Stimulated activated effector memory CD8-positive, alpha-beta T cell treated with anti-CD3 and anti-CD28 coated beads, Interleukin-12 subunit alpha, Interleukin-12 subunit beta, amount 100 ng/mL, for 72 hours (primary cell): ENCODE measurements around the gene MAGI2.

Experiments
- ATAC-seq: fragments of 150-1000 bp; cut with Tn5 transposase; 2 replicates; pipeline ENCODE4 v1.10.0; 2021
- DNase-seq, 2 donors: peaks; one replicate each; pipeline ENCODE4 v3.0.0; 2021 to 2022; ENCODE audit warnings: low spot score in 2 of 2
- H3K27ac Mint-ChIP-seq: one replicate; pipeline ENCODE4 v1.8.0; 2022; ENCODE audit warnings: mild to moderate bottlenecking, mixed read lengths
- H3K36me3 Mint-ChIP-seq: one replicate; pipeline ENCODE4 v1.8.0; 2022; ENCODE audit warnings: mild to moderate bottlenecking, mixed read lengths
- H3K4me1 Mint-ChIP-seq: one replicate; pipeline ENCODE4 v1.8.0; 2022; ENCODE audit warnings: mixed read lengths
- H3K4me3 Mint-ChIP-seq: one replicate; pipeline ENCODE4 v1.8.0; 2022; ENCODE audit warnings: mild to moderate bottlenecking, mixed read lengths
- H3K9me3 Mint-ChIP-seq: one replicate; pipeline ENCODE4 v1.8.0; 2022; ENCODE audit warnings: mixed read lengths

The MAGI2 gene

DNA sequence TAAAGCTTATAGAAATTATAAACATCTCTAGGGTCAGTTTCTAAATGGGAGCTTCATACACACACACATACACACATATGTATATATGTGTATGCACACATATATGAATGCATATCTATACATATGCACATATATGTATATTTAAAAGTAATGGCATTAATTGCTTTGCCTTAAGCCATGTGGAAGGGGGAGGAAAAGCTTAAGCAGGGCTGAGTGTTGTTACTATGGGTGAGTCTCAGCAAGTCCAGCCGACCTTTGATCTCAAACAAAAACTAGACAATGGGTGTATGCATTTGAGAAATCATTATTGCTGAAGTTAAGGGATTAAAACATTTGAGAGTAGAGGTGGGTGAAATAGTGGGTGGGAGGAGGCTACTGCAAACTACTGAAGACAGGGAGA, 546.7 kb downstream of the MAGI2 start:
- peaks cover 9% of the 10 kb centered on the region for H3K9me3 Mint-ChIP-seq
- ATAC-seq (no peak), DNase-seq (no peak)
- H3K27ac Mint-ChIP-seq = no peak overlapping the region
- H3K36me3 Mint-ChIP-seq = no peaks in the 10 kb centered on the region
- H3K4me1 Mint-ChIP-seq = no peaks in the 10 kb centered on the region
- H3K4me3 Mint-ChIP-seq = no peak overlapping the region

DNA sequence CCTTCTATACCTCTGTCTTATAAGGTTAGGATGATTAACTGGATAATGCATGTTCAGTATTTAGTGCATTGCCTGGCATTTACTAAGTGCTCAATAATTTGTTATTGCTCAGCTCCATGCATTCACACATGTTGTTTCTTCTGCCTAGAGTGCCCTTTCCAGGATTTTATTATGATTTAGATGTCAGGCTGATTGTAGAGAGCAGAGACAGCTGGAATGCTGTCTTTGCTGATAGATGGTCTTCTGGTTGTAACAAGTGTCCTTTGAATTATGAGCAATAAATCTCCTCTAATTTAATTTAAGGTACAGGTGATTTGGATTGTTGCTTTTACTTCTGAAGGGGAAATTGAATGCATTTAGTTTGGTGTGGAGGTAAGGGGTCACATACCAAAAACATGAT, 548.0 kb downstream of the MAGI2 start:
- Mint-ChIP-seq H3K27ac (no peak overlapping the region), H3K36me3 (no peaks in the 10 kb centered on the region), H3K9me3 (peaks cover 10% of the 10 kb centered on the region), H3K4me1 (no peaks in the 10 kb centered on the region), H3K4me3 (no peak overlapping the region)
- no peak for ATAC-seq
- no peak for DNase-seq

DNA sequence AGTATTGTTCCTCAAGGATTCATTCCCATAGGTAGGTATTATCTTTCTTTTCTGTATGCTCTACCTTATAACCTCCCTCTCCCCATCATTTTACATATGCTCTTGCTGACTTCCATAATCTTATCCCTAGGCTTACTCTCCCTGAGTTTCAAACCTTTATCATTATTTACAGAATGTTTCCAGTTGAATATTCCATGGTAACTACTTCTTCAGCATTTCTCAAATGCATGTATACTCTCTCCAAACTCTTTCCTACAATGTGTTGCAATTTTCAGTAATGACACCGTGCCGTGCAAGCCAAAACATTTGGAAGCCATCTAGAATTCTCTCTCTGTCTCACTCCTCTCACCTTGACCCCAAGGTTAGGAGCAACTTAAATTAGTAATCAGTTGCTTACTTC, 548.5 kb downstream of the MAGI2 start:
- ATAC-seq (no peak), DNase-seq (no peak)
- Mint-ChIP-seq H3K4me1 (no peaks in the 10 kb centered on the region), H3K9me3 (peaks cover 14% of the 10 kb centered on the region), H3K36me3 (no peaks in the 10 kb centered on the region), H3K4me3 (no peak overlapping the region), H3K27ac (no peak overlapping the region)

DNA sequence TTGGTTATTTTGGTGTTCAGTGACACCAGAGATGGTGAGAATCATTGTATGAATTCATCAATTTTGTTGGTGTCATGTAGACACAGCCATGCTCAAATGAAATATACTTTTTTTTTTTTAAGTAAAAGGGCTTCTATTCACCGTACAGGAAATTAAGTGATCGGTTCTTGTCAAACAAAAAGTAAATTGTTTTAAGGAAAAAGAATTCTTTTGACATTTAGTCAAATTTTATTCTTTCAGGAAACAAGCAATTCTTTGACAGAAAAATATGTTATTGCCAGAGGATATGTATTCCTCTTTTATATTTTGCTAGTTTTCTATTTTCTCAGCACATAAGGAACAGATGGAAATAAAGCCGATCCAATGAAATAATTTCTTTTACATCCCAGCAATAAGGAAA, 551.9 kb downstream of the MAGI2 start:
- H3K9me3 Mint-ChIP-seq = peaks cover 16% of the 10 kb centered on the region
- no peak overlapping the region for H3K27ac Mint-ChIP-seq
- no peak for DNase-seq
- no peak overlapping the region for H3K4me3 Mint-ChIP-seq
- no peaks in the 10 kb centered on the region for H3K4me1 Mint-ChIP-seq
- no peaks in the 10 kb centered on the region for H3K36me3 Mint-ChIP-seq
- ATAC-seq = no peak

DNA sequence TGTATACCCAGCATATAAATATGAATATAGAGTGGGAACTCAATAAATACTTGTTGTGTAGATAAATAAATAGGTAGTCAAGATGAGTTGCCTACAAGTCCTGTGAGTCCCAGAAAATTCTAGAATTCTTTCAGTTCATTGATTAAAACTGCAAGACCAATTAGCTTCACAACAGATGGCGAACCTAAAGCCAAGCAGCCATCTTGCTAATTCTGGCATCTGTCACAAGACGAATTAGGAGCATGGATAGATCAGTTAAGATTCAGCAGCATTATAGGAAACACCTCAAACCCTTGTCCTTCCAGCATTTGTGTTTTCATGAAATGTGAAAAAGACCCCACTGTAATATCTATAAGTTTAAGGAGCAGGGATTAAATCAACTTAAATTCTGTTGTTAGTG, 552.7 kb downstream of the MAGI2 start:
- H3K4me3 Mint-ChIP-seq = no peak overlapping the region

DNA sequence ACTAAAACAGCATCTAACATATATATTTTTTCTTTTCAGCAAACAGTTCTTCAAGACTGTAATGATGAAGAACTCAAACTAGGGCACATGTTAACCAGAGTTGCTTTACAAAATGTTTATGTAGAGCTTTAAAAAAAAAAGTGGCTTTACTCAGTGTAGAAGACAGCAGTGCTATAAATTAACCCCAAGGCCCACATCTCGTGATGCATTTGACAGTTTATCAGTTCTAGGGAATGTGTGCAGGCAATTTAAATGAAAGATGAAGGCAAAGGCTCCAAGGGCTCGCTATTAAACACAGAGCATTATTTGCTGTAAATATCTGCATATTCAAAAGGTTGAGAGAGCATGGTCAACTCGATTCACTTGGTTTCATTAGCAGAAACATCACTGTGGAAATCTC, 558.1 kb downstream of the MAGI2 start:
- no peak for DNase-seq
- Mint-ChIP-seq H3K36me3 (no peaks in the 10 kb centered on the region), H3K27ac (no peak overlapping the region), H3K4me3 (no peak overlapping the region), H3K9me3 (peaks cover 16% of the 10 kb centered on the region), H3K4me1 (no peaks in the 10 kb centered on the region)
- ATAC-seq = no peak

More for the DNA sequence above, 552.7 kb downstream of the MAGI2 start:
- Mint-ChIP-seq H3K27ac (no peak overlapping the region), H3K9me3 (peaks cover 16% of the 10 kb centered on the region), H3K36me3 (no peaks in the 10 kb centered on the region), H3K4me1 (no peaks in the 10 kb centered on the region)
- DNase-seq = no peak
- ATAC-seq = no peak

DNA sequence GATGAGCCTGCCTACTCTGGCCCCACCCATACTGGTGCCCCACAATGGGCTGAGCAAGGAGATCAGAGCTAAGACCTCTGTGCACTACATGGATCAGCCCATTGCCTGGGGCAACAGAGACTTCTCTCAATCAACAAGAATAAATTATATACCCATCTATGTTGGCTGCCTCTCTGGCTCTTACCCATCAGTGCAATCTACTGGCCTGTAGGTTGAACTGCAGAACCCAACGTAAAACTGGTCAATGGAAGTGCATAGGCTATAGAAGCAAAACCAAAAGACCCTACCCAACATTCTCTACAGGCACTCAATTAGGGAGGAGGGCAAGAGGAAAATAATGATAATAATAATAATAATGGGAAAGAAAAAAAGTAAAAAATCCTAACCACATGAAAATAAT, 574.3 kb downstream of the MAGI2 start:
- H3K4me3 Mint-ChIP-seq = no peak overlapping the region
- H3K9me3 Mint-ChIP-seq = peaks cover 35% of the 10 kb centered on the region
- H3K27ac Mint-ChIP-seq = no peak overlapping the region
- DNase-seq (no peak), ATAC-seq (no peak)
- H3K4me1 Mint-ChIP-seq = no peaks in the 10 kb centered on the region
- H3K36me3 Mint-ChIP-seq = no peaks in the 10 kb centered on the region

DNA sequence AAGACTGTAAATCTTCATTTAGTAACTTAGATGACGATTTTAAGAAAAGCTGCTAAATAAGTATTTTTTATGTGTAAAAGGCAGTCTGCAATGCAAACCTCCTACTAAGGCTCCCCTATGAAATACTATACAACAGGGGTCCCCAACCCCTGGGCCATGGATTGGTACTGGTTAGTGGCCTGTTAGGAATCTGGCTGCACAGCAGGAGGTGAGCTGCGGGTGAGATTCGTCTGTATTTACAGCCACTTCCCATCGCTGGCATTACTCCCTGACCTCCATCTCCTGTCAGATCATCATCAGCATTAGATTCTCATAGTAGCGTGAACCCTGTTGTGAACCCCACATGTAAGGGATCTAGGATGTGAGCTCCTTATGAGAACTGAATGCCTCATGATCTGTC, 580.4 kb downstream of the MAGI2 start:
- ATAC-seq (no peak), DNase-seq (no peak)
- Mint-ChIP-seq H3K36me3 (no peaks in the 10 kb centered on the region), H3K27ac (no peak overlapping the region), H3K9me3 (peaks cover 23% of the 10 kb centered on the region), H3K4me1 (no peaks in the 10 kb centered on the region), H3K4me3 (no peak overlapping the region)

DNA sequence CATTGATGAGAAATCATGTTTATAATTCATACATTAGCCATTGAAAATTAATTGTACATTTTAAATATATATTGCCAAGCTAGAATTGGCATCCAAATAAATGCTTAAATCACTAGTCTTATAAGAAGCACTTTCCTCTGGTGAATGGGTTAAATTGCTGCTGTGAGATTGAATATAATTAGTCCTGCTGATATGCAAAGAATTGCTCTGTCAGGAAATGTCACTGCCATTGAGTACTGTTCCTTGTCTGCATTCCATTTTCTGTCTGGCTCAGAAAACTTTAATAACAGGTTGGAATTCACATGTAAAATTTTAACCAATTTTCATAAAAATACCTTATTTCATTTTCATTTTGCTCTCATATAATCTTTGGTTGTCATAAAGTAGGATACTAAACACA, 589.1 kb downstream of the MAGI2 start:
- peaks cover 18% of the 10 kb centered on the region for H3K9me3 Mint-ChIP-seq
- no peaks in the 10 kb centered on the region for H3K4me1 Mint-ChIP-seq
- ATAC-seq = no peak
- H3K27ac Mint-ChIP-seq = no peak overlapping the region
- H3K36me3 Mint-ChIP-seq = no peaks in the 10 kb centered on the region
- no peak overlapping the region for H3K4me3 Mint-ChIP-seq
- DNase-seq = no peak

DNA sequence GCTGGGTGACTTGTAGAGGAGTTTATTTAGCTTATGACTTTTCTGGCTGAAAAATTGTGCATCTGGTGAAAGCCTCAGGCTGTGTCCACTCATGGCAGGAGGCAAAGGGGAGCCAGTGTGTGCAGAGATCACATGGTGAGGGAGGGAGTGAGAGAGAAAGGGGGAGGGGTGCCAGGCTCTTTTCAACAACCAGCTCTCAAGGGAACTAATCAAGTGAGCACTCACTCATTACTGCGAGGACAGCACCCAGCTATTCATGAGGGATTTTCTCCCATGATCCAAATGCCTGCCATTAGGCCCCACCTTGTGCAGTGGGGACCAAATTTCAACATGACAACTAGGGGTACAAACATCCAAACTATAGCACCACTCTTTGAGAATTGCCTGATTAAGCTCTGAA, 590.2 kb downstream of the MAGI2 start:
- H3K27ac Mint-ChIP-seq = no peak overlapping the region
- H3K9me3 Mint-ChIP-seq = peaks cover 21% of the 10 kb centered on the region
- H3K4me3 Mint-ChIP-seq = no peak overlapping the region
- no peaks in the 10 kb centered on the region for H3K36me3 Mint-ChIP-seq
- ATAC-seq (no peak), DNase-seq (no peak)
- H3K4me1 Mint-ChIP-seq = no peaks in the 10 kb centered on the region

DNA sequence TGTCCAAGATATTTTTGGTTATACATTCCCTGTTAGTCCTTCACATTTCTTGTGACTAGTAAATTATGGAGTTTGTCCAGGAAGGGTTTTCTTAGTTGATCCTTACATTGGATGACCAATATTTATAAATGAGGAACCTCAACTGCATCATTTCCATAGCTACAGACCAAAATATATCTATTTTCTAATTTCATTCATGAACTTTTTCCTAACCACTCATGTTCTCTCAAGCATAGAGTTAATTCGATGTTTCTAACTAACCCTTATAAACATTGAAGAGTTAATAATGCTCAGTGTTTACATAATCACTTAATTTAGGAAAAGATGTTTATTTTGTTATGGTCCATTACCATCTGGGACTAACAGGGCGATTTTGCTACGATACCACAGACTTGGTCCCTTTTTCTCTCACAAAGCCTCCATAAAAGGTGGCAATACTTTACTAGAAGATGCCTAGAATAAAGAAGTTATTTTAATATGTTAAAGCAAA, 591.0 kb downstream of the MAGI2 start:
- Mint-ChIP-seq H3K4me3 (no peak overlapping the region), H3K4me1 (no peaks in the 10 kb centered on the region), H3K27ac (no peak overlapping the region), H3K36me3 (no peaks in the 10 kb centered on the region), H3K9me3 (peaks cover 21% of the 10 kb centered on the region)
- DNase-seq = no peak
- ATAC-seq = no peak

DNA sequence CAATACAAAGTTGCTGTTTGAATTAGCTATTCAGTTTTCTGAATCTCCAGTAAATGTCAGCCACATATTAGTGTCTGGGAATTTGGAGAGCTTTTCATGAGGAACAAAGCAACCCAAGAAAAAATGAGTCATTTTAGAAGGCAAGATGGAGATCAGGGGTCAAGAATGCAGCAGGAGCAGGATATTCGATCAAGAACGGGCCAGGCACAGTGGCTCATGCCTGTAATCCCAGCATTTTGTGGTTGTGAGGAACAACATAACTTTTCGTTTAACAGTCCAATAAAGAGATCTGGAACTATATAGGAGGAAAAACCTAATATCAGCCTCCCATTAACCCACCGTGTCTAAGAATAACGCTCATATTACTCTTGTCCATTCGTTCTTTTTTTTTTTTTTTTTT, 600.5 kb downstream of the MAGI2 start:
- no peak overlapping the region for H3K27ac Mint-ChIP-seq
- H3K9me3 Mint-ChIP-seq = peaks cover under 1% of the 10 kb centered on the region
- DNase-seq = no peak
- no peaks in the 10 kb centered on the region for H3K36me3 Mint-ChIP-seq
- no peak for ATAC-seq
- no peaks in the 10 kb centered on the region for H3K4me1 Mint-ChIP-seq
- no peak overlapping the region for H3K4me3 Mint-ChIP-seq

DNA sequence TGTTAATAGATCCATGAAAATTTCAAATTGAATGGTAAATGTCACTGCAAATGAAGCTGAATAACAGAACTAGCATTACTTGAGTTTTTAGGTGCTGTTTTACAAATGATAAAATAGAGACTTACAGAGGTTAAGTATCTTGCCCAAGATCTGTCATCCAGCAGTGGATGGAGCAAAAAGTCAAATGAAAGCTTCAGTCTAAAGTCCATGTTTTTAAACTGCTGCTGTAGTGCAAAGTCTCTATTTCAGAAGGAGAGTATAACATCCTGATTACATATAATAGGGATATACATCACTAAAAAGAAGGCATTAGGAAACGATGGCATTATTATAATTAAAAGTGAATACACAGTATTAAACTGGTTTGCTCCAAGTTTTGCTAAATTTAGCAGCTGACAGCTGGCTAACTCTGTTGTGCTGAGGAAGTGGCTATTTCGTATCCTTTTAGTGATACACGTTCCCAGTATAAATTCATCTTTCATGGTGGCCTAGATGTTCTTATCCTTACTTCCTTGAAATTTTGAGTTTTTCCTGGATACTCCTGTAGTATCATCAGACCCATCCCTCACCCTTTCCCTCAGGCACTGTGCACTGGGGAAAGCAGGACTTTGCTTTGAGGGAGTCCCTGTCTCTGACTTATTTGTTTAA, 603.2 kb downstream of the MAGI2 start:
- ATAC-seq (no peak), DNase-seq (no peak)
- Mint-ChIP-seq H3K9me3 (no peaks in the 10 kb centered on the region), H3K27ac (no peak overlapping the region), H3K36me3 (no peaks in the 10 kb centered on the region), H3K4me3 (no peak overlapping the region), H3K4me1 (no peaks in the 10 kb centered on the region)

DNA sequence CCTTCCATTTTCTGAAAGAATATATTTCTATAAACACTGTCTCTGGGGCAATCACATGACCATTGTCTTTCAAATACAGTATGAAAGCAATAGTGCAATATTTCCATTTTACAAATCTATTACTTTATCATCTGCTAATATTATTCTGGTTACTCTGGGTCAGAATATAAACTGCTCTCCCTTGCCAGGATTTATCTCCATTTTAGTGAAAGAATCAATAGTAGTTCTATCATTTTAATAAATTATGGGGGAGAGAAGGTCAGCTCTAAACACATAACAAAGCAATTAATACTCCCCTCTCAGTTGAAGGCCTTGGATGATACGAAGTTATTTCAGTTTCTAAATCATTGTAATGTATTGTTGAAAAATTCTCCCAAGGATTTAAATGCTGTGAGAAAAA, 608.3 kb downstream of the MAGI2 start:
- no peaks in the 10 kb centered on the region for H3K4me1 Mint-ChIP-seq
- no peak overlapping the region for H3K4me3 Mint-ChIP-seq
- H3K36me3 Mint-ChIP-seq = no peaks in the 10 kb centered on the region
- no peak for DNase-seq
- ATAC-seq = no peak
- peaks cover 4% of the 10 kb centered on the region for H3K9me3 Mint-ChIP-seq
- no peak overlapping the region for H3K27ac Mint-ChIP-seq

DNA sequence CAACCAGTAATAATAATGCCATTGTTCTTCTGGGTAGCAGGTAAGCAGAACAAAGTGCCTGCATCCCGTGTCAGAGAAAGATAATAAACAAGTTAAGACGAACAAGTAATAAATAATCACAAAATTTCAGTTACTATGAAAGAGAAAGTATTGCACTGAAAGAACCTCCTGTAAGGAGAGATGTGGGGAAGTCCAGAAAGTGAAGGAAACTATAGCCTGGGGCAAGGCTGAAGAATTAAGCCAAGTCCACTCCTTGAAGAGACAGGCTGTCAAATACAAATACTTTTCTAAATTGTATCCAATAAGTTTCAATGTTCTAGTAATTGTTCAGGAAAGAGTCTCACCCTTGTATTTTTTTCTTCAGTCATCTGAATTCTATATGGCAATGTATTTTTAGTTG, 611.4 kb downstream of the MAGI2 start:
- DNase-seq = no peak
- Mint-ChIP-seq H3K9me3 (peaks cover 6% of the 10 kb centered on the region), H3K4me1 (no peaks in the 10 kb centered on the region), H3K36me3 (no peaks in the 10 kb centered on the region), H3K4me3 (no peak overlapping the region), H3K27ac (no peak overlapping the region)
- no peak for ATAC-seq

DNA sequence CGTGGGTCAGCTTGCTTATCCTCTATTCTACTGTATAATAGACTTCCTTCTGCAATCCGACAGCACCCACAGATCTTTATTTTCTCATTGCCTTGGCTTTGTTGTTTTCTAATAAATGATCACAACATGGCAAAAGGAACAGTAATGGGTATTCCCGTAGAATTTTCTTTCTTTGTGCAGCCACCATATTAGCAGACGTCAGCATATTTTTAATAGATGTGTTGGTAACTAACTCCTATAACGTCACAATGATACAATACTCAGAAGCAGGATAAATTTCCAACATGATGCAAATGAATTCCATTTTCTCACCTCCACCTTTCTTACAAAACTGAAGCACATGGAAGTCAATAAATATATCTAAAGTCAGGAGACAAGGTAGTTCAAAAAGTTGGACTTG, 617.6 kb downstream of the MAGI2 start:
- Mint-ChIP-seq H3K27ac (no peak overlapping the region), H3K4me3 (no peak overlapping the region), H3K4me1 (no peaks in the 10 kb centered on the region), H3K9me3 (peaks cover 14% of the 10 kb centered on the region), H3K36me3 (no peaks in the 10 kb centered on the region)
- DNase-seq = no peak
- no peak for ATAC-seq

DNA sequence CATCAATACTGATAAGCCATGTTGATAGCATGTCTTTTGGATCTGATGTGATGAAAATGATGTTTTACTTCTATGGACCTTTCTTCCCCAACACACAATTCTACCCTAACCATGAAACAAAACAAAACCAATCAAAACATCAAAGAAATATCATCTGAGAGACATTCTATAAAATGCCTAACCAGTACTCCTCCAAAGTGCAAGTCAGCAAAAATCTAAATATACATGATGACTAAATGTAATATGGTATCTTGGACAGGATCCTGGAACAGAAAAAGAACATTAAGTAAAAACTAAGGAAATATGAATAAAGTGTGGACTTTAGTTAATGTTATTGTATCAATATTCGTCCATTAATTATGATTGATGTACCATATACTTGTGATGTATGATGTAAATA, 625.1 kb downstream of the MAGI2 start:
- H3K9me3 Mint-ChIP-seq = peaks cover 10% of the 10 kb centered on the region
- DNase-seq (no peak), ATAC-seq (no peak)
- no peaks in the 10 kb centered on the region for H3K4me1 Mint-ChIP-seq
- no peaks in the 10 kb centered on the region for H3K36me3 Mint-ChIP-seq
- no peak overlapping the region for H3K4me3 Mint-ChIP-seq
- H3K27ac Mint-ChIP-seq = no peak overlapping the region
